Hematopoietic multipotent progenitor cell treated with erythropoietin and hydrocortisone succinate and interleukin-3 and kit ligand, for 6 days (in vitro differentiated cells): ENCODE measurements around the gene FN3K.

Source experiments
- DNase-seq: peaks from one replicate; pipeline ENCODE4 v3.0.0-alpha.2; 2015

The FN3K gene

GRCh38 chr17:82797061-82797460 is 61.6 kb downstream of the FN3K start:
- no peak for DNase-seq

GRCh38 chr17:82798752-82799151 is 63.3 kb downstream of the FN3K start:
- no peak for DNase-seq

GRCh38 chr17:82799591-82799990 is 64.2 kb downstream of the FN3K start:
- no peak for DNase-seq
